ENCODE measurements around the gene TPM1.

TPM1 gene

DNA sequence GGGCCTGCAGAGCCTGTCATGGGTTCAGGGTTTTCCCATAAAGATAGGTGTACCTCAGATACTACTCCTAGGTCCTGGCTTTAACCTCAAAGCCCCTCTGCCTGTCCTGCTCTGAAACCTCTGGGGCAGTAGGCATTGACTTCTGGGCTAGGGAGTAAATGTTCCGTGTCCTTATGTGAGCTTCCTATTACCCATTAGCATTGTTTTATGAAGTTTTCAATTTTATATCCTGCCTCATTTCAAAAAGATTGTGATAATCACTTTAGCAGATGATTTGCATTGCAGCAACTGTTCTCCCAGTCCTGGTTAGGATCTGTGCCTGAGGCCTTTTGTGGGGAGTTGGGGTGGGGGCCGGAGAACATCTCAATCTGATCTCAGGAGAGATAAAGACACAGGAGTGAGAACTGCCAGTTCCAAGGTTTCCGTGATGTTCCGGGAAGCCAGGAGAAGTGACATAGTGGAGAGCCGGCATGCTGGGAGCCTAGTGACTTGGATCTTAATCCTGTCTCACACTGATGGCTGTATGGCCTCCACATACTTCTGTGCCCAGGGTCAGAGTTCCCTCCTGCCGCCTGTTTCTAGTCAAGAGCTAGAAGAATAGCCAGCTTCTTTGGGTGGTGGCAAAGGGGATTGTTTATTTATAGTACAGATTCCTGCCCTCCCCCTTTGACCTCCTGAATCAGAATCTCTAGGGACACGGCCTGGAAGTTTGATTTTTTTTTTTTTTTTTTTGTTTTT, 10.6 kb downstream of the TPM1 start:
- no peak for DNase-seq (ENCODE audit: extremely low read depth in 1 of 2, low read depth in 1 of 2)

DNA sequence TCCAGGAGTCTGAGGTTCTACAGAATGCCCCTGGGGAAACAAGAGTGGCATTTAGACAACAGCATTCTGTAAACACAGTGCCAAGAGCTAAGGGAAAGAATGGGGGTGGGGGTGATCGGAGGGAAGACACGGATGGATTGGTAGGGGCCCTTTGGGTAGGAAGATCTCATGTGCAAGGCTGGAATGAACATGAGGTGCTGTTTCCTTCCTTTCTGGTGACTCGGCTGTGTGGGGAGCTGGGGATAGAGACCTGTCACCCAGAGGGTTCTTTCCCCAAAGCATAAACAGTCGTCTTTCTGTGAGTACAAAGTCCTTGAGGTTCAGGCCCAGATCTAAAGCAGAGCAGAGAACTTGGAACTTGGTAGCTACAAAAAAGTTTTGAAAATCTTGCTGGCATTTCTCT, 11.7 kb downstream of the TPM1 start:
- DNase-seq (ENCODE audit: extremely low read depth in 1 of 2, low read depth in 1 of 2), result no peak

DNA sequence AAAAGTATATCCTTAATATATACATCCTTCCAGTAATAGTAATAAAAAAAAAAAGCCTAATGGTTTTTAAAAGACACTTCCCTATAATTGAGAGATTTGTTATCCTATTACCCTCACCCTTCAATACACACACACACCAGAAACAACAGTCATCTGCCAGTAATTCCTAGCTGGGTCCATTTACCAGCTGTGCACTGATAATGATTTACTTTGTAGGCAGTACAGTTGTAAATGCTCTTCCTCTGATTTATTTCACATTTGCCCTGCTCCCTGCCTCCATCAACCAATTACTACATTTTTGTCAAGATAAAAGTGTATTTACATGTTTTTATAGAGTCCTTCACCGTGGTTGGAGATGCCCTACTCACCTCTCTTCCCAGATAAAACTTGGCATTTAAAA, 12.4 kb downstream of the TPM1 start:
- no peak for DNase-seq (ENCODE audit: extremely low read depth in 1 of 2, low read depth in 1 of 2)

DNA sequence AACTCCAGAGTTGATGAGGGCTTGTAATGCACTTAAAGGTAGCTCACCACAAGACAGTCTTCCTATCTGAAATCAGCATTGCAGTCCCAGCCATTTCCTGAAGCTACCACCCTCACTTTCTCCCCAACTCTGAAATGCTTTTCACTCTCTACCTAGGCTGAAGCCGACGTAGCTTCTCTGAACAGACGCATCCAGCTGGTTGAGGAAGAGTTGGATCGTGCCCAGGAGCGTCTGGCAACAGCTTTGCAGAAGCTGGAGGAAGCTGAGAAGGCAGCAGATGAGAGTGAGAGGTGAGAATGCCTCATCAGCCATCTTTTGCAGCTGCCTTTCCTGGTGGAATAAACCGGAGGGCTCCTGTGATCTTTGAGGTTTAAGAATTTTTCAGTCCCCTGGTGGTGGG, 14.3 kb downstream of the TPM1 start:
- DNase-seq (ENCODE audit: extremely low read depth in 1 of 2, low read depth in 1 of 2), result no peak

DNA sequence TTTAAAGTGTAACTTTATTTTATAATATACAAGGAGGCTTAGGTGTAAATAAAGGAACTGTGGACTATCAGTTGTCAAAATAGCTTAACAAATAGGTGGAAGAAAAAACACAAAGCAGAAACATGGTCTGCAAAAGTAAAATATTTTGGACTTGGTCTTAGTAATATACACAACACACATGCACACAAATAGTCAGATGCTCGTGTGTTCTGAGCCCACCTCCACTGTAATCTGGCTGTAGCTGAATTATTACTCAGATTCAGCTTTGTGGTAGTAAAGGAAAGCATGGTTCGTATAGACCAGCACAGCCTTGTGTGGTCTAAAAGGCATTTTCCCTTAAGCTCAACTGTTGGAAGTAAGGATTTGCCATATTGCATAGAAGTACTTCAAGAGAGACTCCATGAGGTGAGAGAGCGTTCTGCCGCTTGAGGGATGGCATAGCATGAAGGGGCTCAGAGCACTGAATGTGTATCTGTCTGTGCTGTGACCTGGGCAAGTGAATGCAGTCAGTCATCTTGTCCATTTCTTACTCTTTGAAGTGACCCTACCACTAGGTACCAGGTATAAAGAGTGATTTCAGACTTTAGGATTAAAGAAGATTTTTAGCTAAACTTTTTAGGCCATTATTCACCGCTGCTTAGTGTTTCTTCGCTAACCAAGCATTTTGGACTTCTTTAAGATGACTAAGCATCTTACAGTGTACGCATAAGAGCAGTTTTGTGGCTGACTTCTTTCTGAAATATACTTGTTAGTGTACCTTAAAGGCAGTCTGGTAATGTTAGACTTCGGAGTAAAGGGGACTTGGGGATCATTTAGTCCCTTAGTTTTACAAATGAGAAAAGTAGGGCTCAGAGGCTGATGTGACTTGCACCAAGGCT, 15.2 kb downstream of the TPM1 start:
- no peak for DNase-seq (ENCODE audit: extremely low read depth in 1 of 2, low read depth in 1 of 2)

DNA sequence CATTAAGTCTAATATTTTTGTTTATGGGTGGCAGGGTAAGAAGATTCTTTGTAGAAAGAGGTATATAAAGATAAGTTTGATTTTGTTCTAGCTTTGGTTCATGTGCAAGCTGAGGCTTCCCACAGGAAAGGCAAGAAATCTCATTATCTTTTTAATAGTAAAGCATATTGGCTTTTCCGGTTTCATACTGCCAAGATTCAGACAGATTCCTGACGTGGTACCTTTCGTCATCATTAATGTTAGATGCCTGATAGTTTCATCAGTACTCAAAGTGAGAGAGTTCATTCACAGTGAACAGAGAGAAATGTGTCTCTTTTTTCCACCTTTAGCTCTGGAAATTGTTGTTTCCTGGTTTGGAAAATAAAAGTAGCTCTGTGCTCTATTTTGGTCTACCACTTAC, 16.5 kb downstream of the TPM1 start:
- DNase-seq (ENCODE audit: extremely low read depth in 1 of 2, low read depth in 1 of 2), result no peak

DNA sequence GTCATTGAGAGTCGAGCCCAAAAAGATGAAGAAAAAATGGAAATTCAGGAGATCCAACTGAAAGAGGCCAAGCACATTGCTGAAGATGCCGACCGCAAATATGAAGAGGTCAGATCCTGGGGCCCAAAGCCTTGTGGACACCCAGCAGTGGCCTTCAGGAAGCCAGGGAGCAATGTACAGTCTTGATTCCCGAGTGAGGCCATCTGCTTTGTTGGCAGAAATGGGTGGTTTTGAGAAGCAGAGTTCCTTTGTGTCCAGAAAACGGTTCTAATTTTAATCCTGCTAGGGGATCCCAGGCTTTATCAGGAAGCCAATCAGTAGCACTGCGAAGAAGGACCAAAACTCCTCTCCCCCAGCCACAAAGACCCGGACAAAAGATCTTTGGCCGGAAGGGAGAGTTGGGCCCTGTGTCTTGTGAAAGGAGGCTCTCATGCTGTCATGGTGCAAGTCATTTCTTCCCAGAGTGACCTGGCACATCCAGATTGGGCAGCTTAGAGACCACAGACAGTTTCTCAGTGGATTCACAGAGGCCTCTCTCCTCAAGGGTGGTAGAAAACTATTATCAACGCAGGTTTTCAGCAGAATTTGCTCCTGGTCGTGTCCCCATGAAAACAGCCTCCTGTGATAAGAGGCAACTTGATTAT, 17.1 kb downstream of the TPM1 start:
- no peak for DNase-seq (ENCODE audit: extremely low read depth in 1 of 2, low read depth in 1 of 2)

DNA sequence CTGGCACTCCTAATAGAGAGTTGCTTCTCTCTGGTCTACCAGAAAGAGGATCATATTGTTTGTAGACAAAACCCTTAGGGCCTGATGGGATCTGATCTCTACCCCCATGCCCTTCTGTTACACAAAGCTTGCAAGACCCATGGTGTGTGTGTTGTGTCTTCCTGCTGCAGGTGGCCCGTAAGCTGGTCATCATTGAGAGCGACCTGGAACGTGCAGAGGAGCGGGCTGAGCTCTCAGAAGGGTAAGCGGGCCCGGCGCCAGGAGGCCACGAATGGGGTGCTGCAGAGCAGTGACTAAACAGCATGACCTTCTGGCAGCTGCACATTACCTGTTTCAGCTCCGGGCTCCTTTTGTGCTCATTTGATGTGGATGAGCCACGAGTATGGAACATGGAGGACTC, 18.2 kb downstream of the TPM1 start:
- DNase-seq (ENCODE audit: extremely low read depth in 1 of 2, low read depth in 1 of 2), result no peak

DNA sequence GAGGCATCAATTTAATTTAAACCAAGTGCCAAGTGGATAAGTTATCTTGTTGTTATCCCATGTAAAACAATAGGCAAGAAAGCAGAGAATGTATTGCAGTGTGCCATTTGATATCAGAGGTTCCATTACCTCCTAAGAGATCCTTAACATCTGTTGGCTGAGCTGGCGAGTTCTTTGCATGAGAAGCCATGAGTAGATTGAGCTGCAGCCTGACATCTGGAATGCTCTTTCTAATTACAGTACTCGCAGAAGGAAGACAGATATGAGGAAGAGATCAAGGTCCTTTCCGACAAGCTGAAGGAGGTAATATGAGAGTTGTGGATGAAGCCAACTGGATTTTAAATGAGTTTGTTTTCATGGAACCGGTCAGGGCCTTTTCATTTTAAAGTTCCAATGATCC, 19.4 kb downstream of the TPM1 start:
- DNase-seq (ENCODE audit: extremely low read depth in 1 of 2, low read depth in 1 of 2), result no peak

DNA sequence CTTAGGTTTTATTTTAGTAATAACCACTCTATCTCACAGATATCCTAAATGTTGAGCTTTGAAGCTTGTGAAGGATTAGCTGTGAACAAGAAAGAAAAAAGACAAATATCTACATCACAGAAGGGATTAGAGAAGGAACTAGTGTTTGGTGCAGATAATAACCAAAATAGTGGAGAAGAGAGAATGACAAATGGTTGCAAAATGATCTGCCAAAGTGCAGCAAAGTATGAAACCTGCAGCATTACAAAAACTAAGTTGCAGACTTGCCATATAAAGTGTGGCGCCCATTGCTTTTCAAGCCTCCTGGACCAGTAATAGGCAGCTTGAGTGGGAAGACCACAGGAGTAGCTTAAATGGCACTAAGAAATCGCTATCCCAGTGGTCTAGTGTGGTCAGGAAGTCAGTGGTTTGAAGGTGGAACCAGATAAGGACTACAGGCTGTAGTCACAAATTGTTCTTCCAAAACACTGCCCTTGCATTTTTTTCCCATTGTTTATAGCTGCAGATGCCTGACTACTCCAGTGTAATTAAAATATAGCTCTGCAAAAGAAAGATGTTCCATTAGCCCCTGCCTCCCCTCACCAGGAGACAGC, 20.7 kb downstream of the TPM1 start:
- no peak for DNase-seq (ENCODE audit: extremely low read depth in 1 of 2, low read depth in 1 of 2)

DNA sequence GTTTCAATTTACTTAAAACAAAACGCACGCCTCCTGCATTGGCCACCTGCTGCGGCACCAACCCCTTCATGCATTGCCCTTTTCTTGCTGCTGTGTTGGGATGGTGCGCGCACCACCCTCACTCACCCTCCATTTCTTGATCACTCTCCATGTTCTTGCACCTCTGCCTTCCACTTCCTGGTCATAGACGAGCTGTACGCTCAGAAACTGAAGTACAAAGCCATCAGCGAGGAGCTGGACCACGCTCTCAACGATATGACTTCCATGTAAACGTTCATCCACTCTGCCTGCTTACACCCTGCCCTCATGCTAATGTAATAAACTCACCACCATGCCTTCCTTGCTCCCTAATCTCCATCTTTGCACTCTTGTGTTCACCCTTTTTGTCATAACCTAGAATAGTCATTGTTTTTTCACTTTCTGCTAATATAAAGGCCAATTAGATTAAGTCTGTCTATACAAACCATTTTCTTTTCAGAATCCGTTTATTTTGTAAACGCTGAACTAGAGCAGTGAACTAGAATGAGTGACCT, 21.4 kb downstream of the TPM1 start:
- no peak for DNase-seq (ENCODE audit: extremely low read depth in 1 of 2, low read depth in 1 of 2)

DNA sequence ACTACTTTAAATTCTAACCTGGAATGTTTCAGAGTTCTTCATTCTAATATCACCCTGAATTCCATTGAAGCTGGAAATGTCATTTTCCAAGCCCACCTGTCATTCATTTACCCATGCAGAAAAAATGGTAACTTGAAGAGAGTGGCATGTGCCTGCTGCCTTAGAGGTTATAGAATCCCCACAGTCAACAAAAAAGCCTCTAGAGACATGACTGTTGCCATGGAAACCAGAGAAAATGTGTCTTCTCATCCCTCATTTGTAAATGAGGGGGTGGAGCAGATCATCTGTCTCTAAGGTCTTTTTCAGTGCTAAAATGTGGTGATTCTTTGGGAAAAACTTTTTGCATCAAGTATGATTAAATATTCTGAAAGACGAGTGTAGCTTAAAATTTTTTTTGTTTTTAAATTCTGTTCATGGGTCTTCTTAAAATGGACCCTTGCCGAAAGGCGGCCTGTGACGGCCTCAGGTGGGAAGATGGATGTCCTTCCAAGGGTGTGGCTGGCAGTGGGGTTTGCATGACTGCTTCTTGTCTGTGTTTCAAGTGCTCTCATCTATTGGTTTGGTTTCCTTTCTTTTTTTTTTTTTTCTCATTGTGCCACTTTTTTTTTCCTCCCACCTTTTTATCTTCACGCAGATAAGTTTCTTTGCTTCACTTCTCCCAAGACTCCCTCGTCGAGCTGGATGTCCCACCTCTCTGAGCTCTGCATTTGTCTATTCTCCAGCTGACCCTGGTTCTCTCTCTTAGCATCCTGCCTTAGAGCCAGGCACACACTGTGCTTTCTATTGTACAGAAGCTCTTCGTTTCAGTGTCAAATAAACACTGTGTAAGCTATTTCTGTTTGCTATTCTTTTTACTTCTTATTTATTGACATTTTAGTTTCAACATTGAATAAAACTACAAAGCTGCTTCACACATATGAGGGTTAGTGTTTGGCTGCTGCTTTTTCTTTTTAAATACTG, 23.0 kb downstream of the TPM1 start:
- DNase-seq (ENCODE audit: extremely low read depth in 1 of 2, low read depth in 1 of 2), result no peak

DNA sequence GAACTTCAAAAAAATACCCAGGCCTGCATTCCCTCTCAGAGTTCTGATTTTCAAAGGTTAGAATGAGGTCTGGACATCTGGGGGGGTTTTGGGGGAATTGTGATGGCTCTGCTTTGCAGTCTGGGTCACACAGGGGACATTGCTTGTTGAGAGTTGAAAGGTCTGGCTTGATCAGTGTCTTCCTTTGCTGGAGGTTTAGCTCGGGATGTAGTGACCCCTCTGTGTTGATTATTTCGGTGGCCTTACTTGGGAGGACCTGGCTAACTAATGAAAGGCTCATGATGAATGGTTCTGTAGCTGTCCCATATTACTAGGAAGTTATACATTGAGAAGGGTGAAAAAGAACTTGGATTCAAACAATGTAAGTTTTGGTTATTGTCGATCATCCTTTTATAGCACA, 23.7 kb downstream of the TPM1 start:
- no peak for DNase-seq (ENCODE audit: extremely low read depth in 1 of 2, low read depth in 1 of 2)

DNA sequence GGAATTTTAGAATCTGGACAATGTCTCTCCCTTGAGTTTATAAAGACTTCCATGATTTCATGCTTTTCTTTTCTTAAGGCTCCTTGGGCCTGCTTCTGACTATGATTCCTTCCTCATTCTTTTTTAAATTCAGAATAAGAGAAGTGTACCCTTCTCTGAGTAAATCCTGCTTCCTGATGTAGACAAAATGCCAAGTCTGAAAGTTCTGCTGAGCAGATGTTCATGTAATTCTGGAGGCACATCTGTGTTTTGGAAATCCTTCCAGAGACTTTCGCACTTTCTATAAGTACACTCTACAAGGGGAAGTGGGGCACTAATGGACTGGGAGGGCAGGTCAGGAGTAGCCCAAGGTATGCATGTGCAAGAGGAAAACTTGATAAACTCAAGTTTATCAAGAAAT, 24.8 kb downstream of the TPM1 start:
- DNase-seq (ENCODE audit: extremely low read depth in 1 of 2, low read depth in 1 of 2), result no peak

DNA sequence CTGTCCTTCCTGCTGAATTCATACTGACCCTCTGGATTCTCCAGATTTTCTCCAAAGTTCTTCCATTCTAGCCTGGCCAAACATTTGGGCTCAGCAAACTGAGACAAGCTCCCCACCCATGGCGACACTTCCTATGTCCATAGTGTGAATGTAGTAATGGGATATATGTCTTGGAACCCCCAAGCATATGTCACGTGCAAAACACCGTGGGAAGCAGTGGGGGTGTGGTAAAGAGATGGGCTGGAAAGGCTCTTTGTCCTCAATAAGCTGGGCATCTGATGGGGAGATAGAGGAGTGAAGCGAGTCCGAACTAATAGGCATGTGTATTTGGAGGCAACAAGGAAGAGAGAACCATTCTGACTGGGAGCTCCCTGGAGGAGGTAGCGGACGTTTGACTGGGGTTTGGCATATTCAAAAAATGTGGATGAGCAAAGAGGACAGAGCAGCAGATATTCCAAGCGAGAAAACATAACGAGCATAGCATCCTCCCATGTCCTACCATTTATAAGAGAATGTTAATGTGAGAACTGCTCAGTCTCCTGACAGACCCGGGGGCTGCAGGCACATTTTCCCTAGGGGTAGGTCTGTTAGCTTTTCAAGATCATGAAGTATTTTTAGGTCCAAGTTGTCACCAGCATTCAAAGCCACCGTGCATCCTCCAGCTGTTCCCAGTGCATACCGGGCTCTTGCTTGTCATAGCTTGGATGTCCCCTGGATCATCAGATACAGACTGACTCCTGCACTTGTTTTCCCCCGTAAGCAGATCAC, 25.6 kb downstream of the TPM1 start:
- DNase-seq (ENCODE audit: extremely low read depth in 1 of 2, low read depth in 1 of 2), result no peak

DNA sequence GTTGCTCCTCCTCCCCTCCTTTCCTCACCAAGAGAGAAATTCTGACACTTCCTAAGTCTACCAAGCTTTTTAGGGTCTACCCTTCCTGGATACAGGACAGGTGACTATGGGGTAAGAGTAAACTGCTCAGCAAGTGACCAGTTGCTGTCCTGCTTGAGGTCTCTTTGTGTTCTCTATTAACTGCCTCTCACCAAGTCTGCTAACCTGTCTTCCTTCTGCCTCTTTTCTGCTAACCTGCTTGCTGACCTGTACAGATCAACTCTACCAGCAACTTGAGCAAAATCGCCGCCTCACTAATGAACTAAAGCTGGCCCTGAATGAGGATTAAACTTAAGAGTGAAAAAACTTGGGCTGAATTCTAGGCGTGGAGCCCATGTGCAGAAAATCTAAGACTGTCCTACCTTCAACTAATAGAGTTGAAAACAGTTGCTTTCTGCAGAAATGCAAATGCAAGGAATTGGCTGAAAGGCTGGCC, 27.1 kb downstream of the TPM1 start:
- DNase-seq (ENCODE audit: extremely low read depth in 1 of 2, low read depth in 1 of 2), result no peak

DNA sequence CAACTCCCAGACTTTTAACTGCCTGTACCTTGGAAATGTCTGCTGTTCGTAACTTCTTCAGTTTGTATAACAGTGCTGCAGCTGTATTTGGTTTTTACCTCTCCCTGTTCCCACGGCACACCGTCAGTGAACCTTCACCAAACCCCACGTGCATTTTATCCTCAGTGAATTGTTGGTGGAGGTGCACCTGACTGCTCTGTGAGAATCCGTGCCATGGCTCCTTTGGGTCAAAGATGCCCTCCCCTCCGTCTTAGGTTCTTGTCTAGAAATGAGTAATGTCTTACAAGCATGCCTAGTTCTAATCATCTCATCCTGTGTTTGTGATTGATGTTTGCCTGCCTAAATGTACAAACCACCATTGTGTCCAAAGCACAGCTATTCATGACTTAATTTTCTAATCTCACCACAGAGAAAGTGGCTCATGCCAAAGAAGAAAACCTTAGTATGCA, 28.2 kb downstream of the TPM1 start:
- DNase-seq (ENCODE audit: extremely low read depth in 1 of 2, low read depth in 1 of 2), result no peak

DNA sequence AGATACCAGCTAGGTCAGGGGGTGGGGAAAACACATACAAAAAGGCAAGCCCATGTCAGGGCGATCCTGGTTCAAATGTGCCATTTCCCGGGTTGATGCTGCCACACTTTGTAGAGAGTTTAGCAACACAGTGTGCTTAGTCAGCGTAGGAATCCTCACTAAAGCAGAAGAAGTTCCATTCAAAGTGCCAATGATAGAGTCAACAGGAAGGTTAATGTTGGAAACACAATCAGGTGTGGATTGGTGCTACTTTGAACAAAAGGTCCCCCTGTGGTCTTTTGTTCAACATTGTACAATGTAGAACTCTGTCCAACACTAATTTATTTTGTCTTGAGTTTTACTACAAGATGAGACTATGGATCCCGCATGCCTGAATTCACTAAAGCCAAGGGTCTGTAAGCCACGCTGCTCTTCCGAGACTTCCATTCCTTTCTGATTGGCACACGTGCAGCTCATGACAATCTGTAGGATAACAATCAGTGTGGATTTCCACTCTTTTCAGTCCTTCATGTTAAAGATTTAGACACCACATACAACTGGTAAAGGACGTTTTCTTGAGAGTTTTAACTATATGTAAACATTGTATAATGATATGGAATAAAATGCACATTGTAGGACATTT, 28.9 kb downstream of the TPM1 start:
- no peak for DNase-seq (ENCODE audit: extremely low read depth in 1 of 2, low read depth in 1 of 2)

Data from stimulated activated CD8-positive, alpha-beta memory T cell treated with anti-CD3 and anti-CD28 coated beads, Interleukin-7, amount 100 ng/mL, for 48 hours (primary cell).